Stimulated activated CD8-positive, alpha-beta memory T cell treated with anti-CD3 and anti-CD28 coated beads, Interleukin-4, amount 100 ng/mL, for 24 hours (primary cell): Measurements from ENCODE around the gene ZNF497.
"Not testable (repeated sequence)": the region's sequence is repeated elsewhere in the genome, so short reads cannot be mapped to it uniquely, and the experiment has no call there.

Source experiments
- DNase-seq: peaks from one replicate; pipeline ENCODE4 v3.0.0-alpha.2; 2020; ENCODE audit warnings: low read depth

ZNF497 gene

DNA sequence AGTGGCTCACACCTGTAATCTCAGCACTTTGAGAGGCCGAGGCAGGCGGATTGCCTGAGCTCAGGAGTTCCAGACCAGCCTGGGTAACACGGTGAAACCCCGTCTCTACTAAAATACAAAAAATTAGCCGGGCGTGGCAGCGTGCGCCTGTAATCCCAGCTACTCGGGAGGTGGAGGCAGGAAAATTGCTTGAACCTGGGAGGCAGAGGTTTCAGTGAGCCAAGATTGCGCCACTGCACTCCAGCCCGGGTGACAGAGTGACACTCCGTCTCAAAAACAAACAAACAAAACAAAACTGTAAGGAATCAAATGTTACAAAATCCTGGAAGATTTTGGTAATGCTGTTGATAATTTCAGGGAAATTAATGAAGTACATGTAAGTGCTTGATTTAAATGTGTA, 14.5 kb downstream of the ZNF497 start:
- not testable (repeated sequence) for DNase-seq

- DNase-seq: peak; percentile 53
Measured at GRCh38 chr19:58346961-58347929, 15.3 kb downstream of the ZNF497 start.

GRCh38 chr19:58345558-58345957, 17.0 kb downstream of the ZNF497 start:
- DNase-seq: no peak

- no peak for DNase-seq
Measured at GRCh38 chr19:58338825-58339558, 23.6 kb downstream of the ZNF497 start.

GRCh38 chr19:58338336-58338735, 24.2 kb downstream of the ZNF497 start:
- DNase-seq: no peak

DNA sequence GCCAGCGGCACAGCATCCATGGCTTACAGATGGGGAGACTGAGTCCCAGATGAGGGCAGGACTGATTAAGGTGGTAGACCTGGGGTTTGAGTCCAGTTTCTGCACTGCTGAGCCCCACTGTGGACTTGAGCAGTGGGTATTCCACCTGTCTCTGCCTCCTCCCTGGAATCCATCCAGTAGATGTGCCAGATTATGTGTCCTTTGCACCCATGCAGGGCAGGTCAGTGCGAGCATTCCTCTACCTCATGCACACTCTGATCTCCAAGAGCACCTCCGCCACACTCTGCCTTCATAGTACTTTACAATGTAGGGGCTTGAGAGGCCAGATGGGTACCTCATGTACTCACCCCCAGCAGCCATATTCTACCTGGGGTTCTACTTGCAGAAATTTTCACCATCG, 25.7 kb downstream of the ZNF497 start:
- DNase-seq: no peak

DNA sequence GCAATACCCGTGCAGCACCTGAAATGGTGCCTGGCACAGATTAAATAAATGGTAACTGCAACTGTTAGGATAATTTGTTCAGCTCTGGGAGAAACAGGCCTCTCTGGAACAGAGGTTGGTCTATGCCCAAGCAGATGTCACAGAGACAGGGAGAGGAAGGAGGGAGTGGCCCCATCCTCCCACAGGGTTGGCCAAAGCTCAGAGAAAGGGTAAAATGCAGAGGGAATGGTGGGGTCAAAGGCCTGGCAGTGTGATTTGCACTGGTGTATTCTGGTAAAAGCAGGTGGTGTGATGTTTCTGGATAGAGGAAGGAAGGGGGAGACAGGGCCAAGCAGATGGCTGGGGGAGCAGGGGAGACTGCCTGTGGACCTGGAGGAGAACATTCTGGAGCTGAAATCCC, 26.3 kb downstream of the ZNF497 start:
- DNase-seq: no peak

GRCh38 chr19:58335630-58336029, 26.9 kb downstream of the ZNF497 start:
- DNase-seq: no peak

DNA sequence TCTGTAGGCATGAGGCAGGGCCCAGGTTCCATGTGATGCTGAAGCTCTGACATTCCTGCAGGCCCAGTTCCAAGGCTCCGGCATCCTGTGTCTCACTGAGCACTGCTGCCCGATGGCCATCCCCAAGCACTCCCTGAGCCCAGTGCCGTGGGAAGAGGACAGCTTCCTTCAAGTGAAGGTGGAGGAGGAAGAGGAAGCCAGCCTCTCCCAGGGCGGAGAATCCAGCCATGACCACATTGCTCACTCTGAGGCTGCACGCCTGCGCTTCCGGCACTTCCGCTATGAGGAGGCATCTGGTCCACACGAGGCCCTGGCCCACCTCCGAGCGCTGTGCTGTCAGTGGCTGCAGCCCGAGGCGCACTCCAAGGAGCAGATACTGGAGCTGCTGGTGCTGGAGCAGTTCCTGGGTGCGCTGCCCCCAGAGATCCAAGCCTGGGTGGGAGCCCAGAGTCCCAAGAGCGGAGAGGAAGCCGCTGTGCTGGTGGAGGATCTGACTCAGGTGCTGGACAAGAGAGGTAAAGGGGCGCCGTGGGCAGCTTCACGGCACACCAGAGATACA, 27.8 kb downstream of the ZNF497 start:
- no peak for DNase-seq

- DNase-seq: no peak
Measured at GRCh38 chr19:58332697-58333096, 29.9 kb downstream of the ZNF497 start.

DNA sequence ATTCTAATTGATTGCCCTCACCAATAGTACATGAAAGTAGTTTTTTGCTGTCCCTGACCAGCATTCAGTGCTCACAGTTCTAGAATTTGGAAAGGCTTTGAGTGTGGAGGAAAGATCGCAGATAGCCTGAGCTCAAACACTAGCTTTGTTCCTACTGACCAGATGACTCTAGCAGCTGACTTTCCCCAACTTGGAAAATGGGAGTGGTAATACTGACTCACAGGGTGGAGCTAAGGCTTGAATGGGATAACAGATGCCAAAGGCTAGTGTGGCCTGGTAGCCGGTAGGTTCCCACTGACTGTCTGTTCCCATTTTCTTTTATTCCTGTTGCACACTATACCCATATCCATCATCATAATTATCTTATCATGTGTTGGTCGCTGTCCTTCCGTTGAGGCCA, 32.1 kb downstream of the ZNF497 start:
- DNase-seq: no peak

DNA sequence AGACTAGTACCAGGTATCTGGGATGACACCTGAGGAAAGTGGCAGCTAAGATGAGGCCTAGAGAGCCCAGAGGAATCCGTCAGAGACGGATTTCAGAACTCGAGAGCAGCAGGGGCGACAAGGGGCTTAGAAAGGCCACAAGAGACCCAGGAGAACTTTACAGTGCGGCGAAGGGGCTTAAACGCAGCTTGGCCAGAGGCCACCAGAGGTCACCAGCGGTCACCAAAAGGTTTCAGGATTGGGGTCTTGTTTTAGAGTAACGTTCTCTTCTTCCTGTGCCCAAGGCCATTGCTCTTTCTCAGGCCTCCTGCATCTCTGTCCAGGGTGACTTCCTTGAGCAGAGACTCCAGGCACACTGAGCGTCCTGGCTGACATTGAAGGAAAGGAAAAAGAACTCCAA, 33.6 kb downstream of the ZNF497 start:
- DNase-seq: no peak

DNA sequence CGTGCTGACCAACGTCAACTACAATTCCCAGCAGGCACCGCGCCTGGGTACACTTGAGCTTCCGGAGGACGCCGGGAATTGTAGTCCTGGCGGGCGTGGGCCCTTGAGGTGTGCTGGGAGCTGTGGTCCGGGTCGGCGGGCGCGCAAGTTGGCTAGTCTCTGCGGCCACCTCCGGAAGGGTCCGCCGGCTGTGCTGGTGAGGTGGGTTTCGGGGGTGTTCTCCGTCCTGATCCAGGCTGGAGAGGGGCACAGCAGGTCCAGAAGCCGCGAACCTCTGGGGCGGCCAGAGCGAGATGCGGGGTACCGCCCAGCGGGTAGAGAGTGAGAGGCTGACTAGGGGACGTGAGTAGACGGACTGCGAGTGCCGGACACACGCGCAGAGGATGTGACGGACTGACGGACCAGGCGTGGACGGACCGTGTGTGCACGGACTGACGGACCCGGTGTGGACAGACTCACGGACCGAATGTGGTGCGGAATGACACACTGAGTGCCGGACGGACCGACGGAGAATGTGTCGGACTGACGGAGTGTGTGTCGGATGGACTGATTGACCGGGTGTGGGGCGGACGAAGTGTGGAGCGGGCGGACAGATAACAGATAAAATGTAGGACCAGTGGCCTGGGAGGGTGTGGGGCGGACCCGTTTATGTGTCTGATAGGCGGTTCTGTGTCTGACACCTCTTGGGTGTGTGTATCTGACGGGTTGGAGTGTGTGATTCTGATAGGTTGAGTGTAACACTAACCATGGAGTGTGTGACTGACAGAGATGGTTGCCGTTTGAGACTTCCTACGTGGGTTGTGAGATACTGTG, 35.4 kb downstream of the ZNF497 start, which contains the start of gene ZSCAN22:
Gene ZSCAN22 (plus strand): TSS at position 81 of the 813 bp plus-strand sequence. CDS start 7,809 bp downstream, outside the sequence.
- peak; percentile 88 for DNase-seq

- DNase-seq: no peak
Measured at GRCh38 chr19:58326501-58326913, 36.0 kb downstream of the ZNF497 start.

DNA sequence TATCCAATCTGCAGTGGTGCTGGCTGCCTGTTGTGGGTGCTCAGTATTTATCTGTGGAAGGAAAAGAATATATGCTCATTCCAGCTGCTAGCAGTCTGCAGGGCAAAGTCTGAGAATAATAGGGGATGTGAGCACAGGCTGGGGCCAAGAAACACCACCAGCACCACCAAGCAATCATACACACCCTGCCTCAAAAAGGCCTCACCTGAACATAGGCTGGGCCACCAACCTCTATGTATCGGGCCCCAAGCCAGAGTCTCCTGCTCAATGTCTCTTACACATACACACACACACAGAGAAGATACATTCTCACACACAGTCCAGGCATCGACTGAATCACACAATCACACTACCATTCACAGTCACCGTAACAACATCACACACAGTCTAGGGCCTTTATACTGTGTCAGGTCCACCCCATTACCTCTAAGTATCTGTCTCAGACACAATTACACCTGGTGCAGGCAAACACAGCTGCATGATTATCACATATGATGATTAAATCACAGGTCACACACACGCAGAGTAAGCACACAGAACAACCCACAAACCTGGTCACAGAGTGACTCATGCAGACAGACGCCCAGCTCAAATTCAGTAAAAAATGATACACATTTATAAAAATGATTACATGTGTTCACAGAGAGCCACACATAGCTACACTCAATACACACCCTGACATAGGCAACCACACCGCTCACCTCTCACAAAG, 37.1 kb downstream of the ZNF497 start:
- DNase-seq: no peak

DNA sequence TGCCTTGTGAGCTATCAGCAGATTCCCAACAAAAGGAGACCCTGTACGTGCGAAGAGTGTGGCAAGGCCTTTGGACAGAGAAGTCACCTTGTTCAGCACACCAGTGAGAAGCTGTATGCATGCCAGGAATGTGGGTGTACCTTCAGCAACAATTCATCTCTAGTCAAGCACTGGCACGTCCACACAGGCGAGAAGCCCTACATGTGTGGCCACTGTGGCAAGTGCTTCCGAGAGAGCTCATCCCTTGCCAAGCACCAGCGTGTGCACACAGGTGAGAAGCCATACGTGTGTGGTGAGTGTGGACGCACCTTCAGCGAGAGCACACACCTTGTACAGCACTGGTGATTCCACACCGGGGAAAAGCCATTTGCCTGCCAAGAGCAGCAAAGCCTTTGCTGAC, 43.3 kb downstream of the ZNF497 start:
- DNase-seq: no peak

- DNase-seq: no peak
Measured at GRCh38 chr19:58318297-58318696, 44.3 kb downstream of the ZNF497 start.

DNA sequence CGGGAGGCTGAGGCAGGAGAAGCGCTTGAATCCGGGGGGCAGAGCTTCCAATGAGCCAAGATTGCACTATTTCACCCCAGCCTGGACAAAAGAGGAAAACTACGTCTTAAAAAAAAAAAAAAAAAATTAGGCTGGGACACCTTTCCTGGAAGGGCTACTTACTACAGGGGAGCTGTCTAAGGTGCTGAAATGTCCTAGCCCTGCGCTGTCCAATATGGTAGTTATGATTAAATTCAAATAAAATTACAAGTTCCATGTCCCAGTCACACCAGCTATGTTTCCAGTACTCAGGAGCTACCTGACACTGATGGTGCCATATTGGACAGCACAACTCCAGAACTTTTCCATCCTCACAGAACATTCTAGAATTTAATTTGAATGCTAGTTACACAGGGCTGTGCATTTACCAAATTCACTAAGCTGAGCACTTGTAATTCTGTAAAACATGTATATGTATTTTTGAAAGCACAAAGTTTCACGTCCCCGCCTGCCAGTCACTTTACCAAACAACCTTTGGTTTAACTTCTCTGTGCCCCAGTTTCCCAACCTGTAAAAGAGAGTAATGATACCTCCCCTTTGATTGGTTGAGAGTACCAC, 45.0 kb downstream of the ZNF497 start:
- no peak for DNase-seq

DNA sequence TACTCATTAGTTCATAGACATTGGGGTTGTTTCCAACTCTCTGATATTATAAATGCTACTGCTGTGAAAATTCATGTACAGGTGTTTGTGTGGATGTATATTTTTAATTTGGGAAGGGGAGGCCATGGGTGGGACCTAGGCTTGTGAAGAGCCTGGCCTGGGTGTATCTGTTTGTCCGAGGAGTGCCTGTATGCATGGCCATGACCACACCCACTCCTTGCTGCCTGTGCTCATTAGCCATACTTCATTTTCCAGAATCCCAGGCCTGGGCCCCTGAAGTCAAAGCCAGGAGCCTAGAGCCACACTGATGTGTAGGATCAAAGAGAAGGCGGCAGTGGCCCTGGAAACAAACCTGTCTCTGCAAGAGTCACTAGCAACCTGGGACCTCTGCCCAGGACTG, 47.0 kb downstream of the ZNF497 start:
- no peak for DNase-seq

DNA sequence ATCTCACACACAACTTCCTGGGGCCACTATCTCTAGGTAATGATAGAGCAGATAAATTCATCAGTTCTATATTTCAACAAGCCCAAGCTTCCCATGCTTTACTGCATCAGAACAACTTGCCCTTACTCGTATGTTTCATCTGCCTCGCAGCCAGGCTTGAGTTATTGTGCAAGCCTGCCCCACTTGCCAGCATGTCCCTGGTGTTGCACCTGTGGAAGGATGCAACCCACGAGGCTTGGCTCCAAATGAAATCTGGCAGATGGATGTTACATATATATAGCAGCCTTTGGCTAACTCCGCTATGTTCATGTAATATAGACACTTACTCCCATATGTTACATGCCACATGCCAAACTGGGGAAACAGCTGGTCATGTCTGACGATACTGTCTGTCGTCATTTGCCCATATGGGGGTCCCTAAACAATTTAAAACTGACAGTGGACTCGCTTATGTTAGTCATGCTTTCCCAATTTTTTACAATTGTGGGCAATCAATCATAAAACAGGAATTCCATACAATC, 51.1 kb downstream of the ZNF497 start:
- no peak for DNase-seq
